ENCODE data around the gene ABCG1. TPM values are rescaled to one million over a fixed set of nuclear protein-coding genes. Genes with fewer than 3 reads are reported as not detected.

ABCG1 gene
- total RNA-seq, 2 experiments from 2014 or later, result 22.2 to 24.6 TPM

DNA sequence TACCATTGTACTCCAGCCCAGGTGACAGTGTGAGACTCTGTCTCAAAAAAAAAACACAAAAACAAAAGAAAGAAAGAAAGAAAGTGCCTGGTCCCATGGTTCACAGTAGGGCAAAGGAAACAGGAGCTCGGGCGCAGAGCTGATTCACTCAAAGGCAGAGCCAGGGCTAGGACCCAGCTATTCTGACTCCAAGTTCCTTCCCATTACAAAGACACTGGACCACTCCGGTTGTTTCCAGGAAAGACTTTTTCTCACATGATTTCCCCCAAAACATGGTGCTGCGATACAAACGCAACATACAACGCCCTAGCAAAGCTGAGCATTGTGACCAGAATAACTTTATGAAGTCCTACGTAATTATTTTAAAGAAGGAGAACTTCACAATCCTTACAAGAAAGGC is 10.7 kb downstream of the ABCG1 start:
- peaks cover 87% of the 10 kb centered on the region for H3K4me1 Mint-ChIP-seq (ENCODE audit: low read depth)
- POLR2A ChIA-PET, result interaction anchor here (2.8 kb wide), 1 partner anchor 8 kb away, joined by 28 read pairs; no protein-coding TSS in a partner anchor
- no peaks in the 10 kb centered on the region for H3K9me3 Mint-ChIP-seq
- peak overlapping the region; percentile 38 for H3K27ac Mint-ChIP-seq
- H3K36me3 Mint-ChIP-seq, result peaks cover 25% of the 10 kb centered on the region
- H3K4me3 Mint-ChIP-seq, result no peak overlapping the region
- H3K27me3 Mint-ChIP-seq, result no peaks in the 10 kb centered on the region
- CTCF ChIA-PET, result interaction anchor here (1.2 to 3.4 kb wide), 3 partner anchors 8 to 84 kb away, joined by 3 to 13 read pairs (median 8); partner anchors contain the start of gene ABCG1
- intact Hi-C loops (cut with micrococcal nuclease), result loop anchor here (2.0 to 5.0 kb wide), 2 partner anchors 65 to 663 kb away; partner anchors contain the start of gene NDUFV3
- no peak for DNase-seq

DNA sequence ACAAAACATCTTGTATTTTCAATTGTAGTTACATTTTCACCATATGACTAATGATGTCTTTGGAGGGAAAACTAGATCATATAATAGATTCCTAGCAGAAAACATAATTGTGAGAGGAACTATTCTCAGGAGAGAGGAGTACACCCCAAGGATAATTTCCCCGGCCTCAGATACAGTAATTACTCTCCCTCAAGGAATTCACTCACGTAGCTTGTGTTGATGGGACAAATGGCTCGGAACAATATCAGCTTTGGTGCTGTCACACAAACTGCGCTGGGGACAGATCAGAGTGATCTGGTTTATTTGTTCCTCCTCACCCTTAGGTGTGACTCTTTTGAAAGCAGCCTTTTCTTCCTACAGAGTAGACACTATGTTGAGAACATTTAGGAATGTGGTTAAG is 11.2 kb downstream of the ABCG1 start:
- Mint-ChIP-seq H3K27me3 (no peaks in the 10 kb centered on the region), H3K4me1 (ENCODE audit: low read depth) (peaks cover 89% of the 10 kb centered on the region), H3K9me3 (no peaks in the 10 kb centered on the region), H3K36me3 (peaks cover 25% of the 10 kb centered on the region), H3K4me3 (no peak overlapping the region), H3K27ac (no peak overlapping the region)
- intact Hi-C loops (cut with micrococcal nuclease), result loop anchor here (5.0 kb wide), 1 partner anchor 662 kb away; the partner anchor contains the start of gene NDUFV3
- no peak for DNase-seq
- ChIA-PET CTCF (interaction anchor here (1.2 to 3.4 kb wide), 3 partner anchors 8 to 85 kb away, joined by 3 to 13 read pairs (median 8); partner anchors contain the start of gene ABCG1), POLR2A (interaction anchor here (2.8 kb wide), 1 partner anchor 7 kb away, joined by 28 read pairs; no protein-coding TSS in a partner anchor)

DNA sequence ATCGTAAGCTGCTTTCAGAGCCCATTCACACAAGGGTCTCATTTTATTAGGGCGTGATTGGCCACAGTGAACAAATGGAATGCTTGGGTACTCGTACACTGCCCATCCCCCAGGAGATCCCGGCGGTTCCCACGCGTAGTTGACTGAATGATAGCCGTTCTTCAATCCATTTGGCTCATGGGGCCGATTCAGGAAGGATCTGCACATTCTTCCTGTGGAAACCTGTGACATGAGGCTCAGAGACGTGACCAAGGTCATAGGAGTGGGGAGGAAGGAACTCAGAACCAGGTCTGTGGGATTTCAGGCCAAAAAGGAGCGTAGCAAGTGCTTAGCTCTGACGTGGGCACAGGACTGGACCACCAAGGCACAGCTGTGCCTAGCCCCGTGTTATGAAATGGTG is 11.7 kb downstream of the ABCG1 start:
- intact Hi-C loops (cut with micrococcal nuclease), result loop anchor here (5.0 kb wide), 1 partner anchor 662 kb away; the partner anchor contains the start of gene NDUFV3
- DNase-seq, result no peak
- no peaks in the 10 kb centered on the region for H3K9me3 Mint-ChIP-seq
- H3K4me1 Mint-ChIP-seq (ENCODE audit: low read depth), result peaks cover 91% of the 10 kb centered on the region
- POLR2A ChIA-PET, result no interaction called here
- no peak overlapping the region for H3K27ac Mint-ChIP-seq
- CTCF ChIA-PET, result interaction anchor here (0.7 to 3.4 kb wide), 4 partner anchors 7 to 85 kb away, joined by 3 to 13 read pairs (median 6); partner anchors contain the start of gene ABCG1
- H3K36me3 Mint-ChIP-seq, result peaks cover 22% of the 10 kb centered on the region
- no peaks in the 10 kb centered on the region for H3K27me3 Mint-ChIP-seq
- H3K4me3 Mint-ChIP-seq, result no peak overlapping the region

DNA sequence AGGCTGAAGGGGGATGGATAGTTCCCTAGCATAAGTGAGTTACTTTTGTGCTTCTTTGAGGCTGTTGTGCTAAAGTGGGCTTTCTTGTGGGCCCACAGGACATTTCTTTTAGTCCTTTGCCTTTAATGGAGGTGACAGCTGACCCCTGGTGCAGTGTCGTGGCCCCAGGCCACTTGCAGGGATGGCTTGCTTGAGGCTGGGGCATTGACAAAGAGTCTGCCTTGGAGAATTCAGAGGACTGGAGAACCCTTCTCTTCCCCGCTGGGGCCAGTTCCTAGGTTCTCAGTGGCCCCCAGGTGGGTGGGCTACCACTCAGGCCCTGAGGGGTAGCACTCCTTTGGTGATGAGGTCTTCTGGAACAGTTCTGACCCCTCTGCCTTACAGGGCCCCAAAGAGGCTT is 12.8 kb downstream of the ABCG1 start:
- Mint-ChIP-seq H3K36me3 (peaks cover 16% of the 10 kb centered on the region), H3K4me1 (ENCODE audit: low read depth) (peaks cover 93% of the 10 kb centered on the region), H3K27ac (peak overlapping the region; percentile 96), H3K27me3 (no peaks in the 10 kb centered on the region), H3K4me3 (no peak overlapping the region), H3K9me3 (no peaks in the 10 kb centered on the region)
- intact Hi-C loops (cut with micrococcal nuclease), result loop anchor here (5.0 kb wide), 1 partner anchor 661 kb away; the partner anchor contains the start of gene NDUFV3
- no peak for DNase-seq
- ChIA-PET CTCF (no interaction called here), POLR2A (no interaction called here)

DNA sequence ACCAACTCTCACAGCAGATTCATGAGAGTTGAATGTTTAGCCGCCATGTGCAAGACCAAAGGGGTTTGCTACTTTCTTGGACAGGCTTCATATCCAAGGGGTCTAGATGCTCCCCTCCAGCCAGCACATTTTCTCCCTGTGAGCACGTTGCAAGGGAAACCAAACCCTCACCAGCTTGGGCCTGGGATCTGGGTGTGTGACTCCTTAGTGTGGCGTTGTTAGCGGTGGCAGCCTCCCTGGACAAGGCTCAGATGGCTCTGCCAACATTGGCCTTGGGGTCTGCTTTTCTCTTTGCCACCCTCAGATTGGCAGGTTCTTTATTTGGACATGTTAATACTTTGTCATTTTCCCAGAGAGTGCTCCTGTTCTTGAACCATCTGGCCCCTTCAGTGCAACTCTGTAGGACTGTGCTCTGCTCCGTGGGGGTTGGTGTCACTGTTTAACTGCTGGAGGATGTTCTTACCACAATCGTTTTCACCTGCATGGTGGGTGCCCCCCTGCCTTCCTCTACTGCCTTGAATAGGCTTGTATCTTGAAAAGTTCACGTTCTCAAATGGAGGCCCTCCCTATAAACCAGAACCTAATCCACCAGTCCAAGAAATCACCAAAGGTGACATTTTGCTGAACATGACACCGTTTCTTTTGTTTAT is 13.4 kb downstream of the ABCG1 start:
- H3K27me3 Mint-ChIP-seq, result no peaks in the 10 kb centered on the region
- no peaks in the 10 kb centered on the region for H3K9me3 Mint-ChIP-seq
- ChIA-PET CTCF (interaction anchor here (0.9 to 2.4 kb wide), 3 partner anchors 12 to 67 kb away, joined by 3 to 33 read pairs (median 5); partner anchors contain the start of gene ABCG1), POLR2A (interaction anchor here (2.2 to 8.0 kb wide), 2 partner anchors 12 to 43 kb away, joined by 9 to 121 read pairs; partner anchors contain the start of gene ABCG1)
- peak; percentile 36 for DNase-seq
- peak overlapping the region; percentile 96 for H3K27ac Mint-ChIP-seq
- H3K4me1 Mint-ChIP-seq (ENCODE audit: low read depth), result peaks cover 93% of the 10 kb centered on the region
- intact Hi-C loops (cut with micrococcal nuclease), result loop anchor here (5.0 kb wide), 1 partner anchor 660 kb away; the partner anchor contains the start of gene NDUFV3
- peaks cover 10% of the 10 kb centered on the region for H3K36me3 Mint-ChIP-seq
- no peak overlapping the region for H3K4me3 Mint-ChIP-seq

DNA sequence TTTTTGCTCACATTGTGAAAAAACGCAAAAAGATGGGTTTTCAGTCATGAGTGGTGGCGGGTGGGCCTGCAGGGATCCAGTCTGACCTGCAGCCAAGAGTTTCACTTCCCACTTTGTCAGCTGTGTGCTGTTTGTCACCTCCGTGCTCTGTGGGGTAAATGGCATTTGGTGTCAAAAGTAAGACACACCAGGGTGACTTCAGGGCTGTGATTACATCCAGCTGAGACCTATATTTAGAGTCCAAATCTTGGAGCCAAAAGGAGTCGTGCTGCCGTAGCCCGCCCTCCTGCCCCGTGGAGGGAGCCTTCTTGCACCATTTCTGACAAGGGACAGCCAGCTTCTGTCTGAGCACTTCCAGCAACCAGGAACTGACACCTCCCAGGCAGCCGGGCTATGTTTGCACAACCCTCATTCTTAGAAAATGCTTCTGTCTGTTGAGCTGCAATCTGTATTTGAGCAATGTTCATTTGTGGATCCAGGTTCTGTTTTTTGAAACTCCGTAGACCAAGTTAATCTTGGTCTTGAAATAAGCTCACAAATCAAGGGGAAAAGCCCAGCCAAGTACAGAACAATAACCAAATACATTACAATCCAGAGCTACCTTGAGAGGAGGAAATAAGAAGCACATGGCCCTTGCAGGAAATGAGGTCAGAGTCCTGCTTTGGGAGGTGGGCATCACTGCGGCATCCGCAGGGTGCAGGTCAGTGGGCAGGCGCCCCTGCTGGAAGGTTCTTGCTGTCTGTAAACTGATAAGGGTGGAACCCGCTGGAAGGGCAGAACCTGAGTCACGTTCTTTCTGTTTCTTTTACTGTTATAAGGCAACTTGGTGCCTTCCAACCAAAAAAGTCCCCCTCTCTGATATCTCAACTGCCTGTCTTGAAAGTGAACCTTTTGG is 14.4 kb downstream of the ABCG1 start:
- Mint-ChIP-seq H3K4me3 (peak overlapping the region; percentile 74), H3K9me3 (no peaks in the 10 kb centered on the region), H3K27me3 (no peaks in the 10 kb centered on the region), H3K27ac (peak overlapping the region; percentile 96), H3K36me3 (peaks cover 5% of the 10 kb centered on the region), H3K4me1 (ENCODE audit: low read depth) (peaks cover 94% of the 10 kb centered on the region)
- intact Hi-C loops (cut with micrococcal nuclease), result loop anchor here (1.0 to 5.0 kb wide), 4 partner anchors 13 to 659 kb away; partner anchors contain the start of gene NDUFV3
- ChIA-PET POLR2A (interaction anchor here (1.0 to 8.0 kb wide), 6 partner anchors 8 to 180 kb away, joined by 3 to 121 read pairs (median 7); partner anchors contain the start of gene ABCG1), CTCF (interaction anchor here (0.6 to 2.4 kb wide), 9 partner anchors 13 to 231 kb away, joined by 3 to 33 read pairs (median 4); partner anchors contain the start of gene ABCG1)
- peak; percentile 94 for DNase-seq

DNA sequence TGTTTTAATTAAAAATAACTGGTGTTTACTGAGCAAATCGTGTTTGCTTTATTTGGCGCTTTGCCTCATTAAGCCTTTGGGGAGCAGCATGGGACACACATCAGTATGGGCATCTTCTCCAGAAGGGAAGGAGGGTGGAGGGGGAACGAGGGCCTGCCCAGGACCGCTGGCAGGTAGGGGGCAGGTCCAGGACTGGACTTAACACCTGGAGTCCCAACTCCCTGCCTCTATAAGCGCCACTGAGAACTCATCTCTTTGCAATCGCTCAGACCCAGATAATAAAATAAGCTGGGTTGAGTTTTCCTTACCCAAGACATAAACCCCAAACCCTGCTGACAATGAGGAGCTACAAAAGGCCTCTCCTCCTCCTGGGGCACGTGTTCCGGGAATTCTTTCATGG is 15.1 kb downstream of the ABCG1 start:
- Mint-ChIP-seq H3K27me3 (no peaks in the 10 kb centered on the region), H3K9me3 (no peaks in the 10 kb centered on the region), H3K36me3 (peaks cover 5% of the 10 kb centered on the region), H3K4me1 (ENCODE audit: low read depth) (peaks cover 94% of the 10 kb centered on the region), H3K4me3 (peak overlapping the region; percentile 74), H3K27ac (peak overlapping the region; percentile 96)
- CTCF ChIA-PET, result interaction anchor here (0.7 to 2.4 kb wide), 10 partner anchors 14 to 231 kb away, joined by 3 to 33 read pairs (median 4); partner anchors contain the start of gene ABCG1
- POLR2A ChIA-PET, result interaction anchor here (0.9 to 8.0 kb wide), 8 partner anchors 9 to 293 kb away, joined by 3 to 121 read pairs (median 5); partner anchors contain the start of genes ABCG1 and UBASH3A
- DNase-seq, result no peak
- intact Hi-C loops (cut with micrococcal nuclease), result loop anchor here (5.0 kb wide), 1 partner anchor 658 kb away; the partner anchor contains the start of gene NDUFV3

DNA sequence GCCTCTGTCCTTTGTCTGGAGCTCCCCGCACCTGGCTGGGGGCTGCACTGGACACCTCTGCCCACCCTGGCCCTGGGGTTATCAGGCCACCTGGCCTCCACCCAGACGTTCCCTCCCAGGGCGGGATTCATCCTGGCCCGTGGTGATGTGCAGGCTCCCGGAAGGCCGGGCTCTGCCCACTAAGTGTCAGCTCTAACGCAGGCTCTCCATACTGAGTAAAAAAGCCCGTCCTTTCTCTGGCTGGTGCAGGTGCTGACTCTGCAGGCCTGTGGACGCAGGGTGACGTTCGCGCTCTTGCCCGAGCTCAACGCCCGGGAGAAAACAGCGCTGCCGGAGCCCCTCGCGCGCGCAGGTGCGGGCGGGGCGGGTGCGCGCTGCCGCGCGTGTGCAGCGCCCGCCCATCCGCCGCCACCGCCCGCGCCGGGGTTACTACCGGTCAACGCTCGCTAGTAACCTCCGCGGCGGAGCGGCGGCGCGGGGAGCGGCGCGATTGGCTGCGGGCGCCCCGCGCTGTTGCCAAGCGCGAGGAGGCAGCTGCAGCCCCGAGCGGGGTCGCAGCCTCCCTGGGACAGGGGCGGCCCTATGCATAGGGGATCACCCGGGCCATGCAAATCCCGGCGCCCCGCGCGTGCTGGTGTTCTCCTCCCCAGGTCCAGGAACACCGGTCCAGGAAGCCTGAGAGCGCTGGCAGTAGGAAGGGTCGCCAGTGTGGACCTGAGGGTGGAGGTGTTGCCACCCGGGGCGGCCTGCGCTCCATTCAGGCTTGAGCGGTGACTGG is 15.7 kb downstream of the ABCG1 start:
- Mint-ChIP-seq H3K36me3 (peaks cover 5% of the 10 kb centered on the region), H3K27ac (peak overlapping the region; percentile 96), H3K9me3 (no peaks in the 10 kb centered on the region), H3K4me1 (ENCODE audit: low read depth) (peaks cover 89% of the 10 kb centered on the region), H3K27me3 (no peaks in the 10 kb centered on the region), H3K4me3 (peak overlapping the region; percentile 74)
- ChIA-PET POLR2A (interaction anchor here (0.9 to 8.0 kb wide), 7 partner anchors 10 to 292 kb away, joined by 3 to 121 read pairs (median 5); partner anchors contain the start of genes ABCG1 and UBASH3A), CTCF (interaction anchor here (0.7 to 2.4 kb wide), 7 partner anchors 14 to 232 kb away, joined by 4 to 33 read pairs (median 5); partner anchors contain the start of gene ABCG1)
- DNase-seq, result peak; percentile 88
- intact Hi-C loops (cut with micrococcal nuclease), result loop anchor here (5.0 kb wide), 4 partner anchors 168 to 658 kb away; partner anchors contain the start of genes NDUFV3 and UBASH3A

DNA sequence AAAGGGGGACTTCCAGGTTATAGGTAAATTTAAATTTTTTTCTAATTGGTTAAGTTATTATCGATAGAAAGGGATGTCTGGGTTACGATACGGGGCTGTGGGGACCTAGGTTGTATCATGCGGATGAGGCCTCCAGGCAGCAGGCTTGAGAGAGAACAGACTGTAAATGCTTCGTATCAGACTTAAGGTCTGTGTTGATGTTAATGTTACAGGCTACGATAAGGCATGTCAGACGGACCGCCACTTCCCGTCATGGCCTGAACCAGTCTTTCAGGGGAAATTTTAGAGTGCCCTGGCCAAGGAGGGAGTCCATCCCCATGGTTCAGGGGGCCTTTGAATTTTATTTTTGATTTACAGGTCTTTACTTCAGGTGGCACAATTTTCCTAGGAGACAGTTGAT is 16.7 kb downstream of the ABCG1 start:
- peaks cover 83% of the 10 kb centered on the region for H3K4me1 Mint-ChIP-seq (ENCODE audit: low read depth)
- ChIA-PET CTCF (interaction anchor here (1.1 to 3.8 kb wide), 3 partner anchors 15 to 70 kb away, joined by 5 to 19 read pairs (median 8); no protein-coding TSS in a partner anchor), POLR2A (interaction anchor here (1.0 to 8.0 kb wide), 3 partner anchors 11 to 169 kb away, joined by 4 to 121 read pairs (median 15); partner anchors contain the start of gene ABCG1)
- H3K27ac Mint-ChIP-seq, result peak overlapping the region; percentile 80
- peaks cover 3% of the 10 kb centered on the region for H3K36me3 Mint-ChIP-seq
- H3K27me3 Mint-ChIP-seq, result no peaks in the 10 kb centered on the region
- intact Hi-C loops (cut with micrococcal nuclease), result loop anchor here (5.0 kb wide), 3 partner anchors 167 to 233 kb away; partner anchors contain the start of gene UBASH3A
- H3K4me3 Mint-ChIP-seq, result peak overlapping the region; percentile 67
- no peaks in the 10 kb centered on the region for H3K9me3 Mint-ChIP-seq
- DNase-seq, result no peak

DNA sequence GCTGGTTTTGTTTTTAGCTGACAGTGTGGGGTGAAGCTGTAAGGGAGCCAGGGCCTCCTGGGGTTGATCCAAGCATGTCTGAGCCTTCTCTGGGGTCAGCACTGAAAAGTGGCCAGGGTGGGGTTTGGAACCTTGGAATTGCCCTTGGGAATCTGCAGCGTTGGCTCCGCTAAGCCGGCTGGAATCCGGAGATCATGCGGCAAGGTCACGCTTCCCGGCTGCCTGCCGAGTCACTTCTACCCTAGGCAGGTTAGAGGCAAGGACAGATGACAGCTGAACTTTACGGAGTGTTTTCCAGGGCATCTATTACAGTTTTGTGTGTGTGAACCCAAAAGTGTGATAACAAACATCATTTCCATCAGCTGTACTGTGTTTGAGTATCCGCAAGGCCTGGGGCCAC is 17.1 kb downstream of the ABCG1 start:
- CTCF ChIA-PET, result interaction anchor here (1.1 to 3.8 kb wide), 3 partner anchors 15 to 90 kb away, joined by 5 to 20 read pairs (median 19); no protein-coding TSS in a partner anchor
- Mint-ChIP-seq H3K9me3 (no peaks in the 10 kb centered on the region), H3K36me3 (peaks cover 3% of the 10 kb centered on the region), H3K4me3 (peak overlapping the region; percentile 67), H3K27me3 (no peaks in the 10 kb centered on the region), H3K27ac (peak overlapping the region; percentile 80), H3K4me1 (ENCODE audit: low read depth) (peaks cover 81% of the 10 kb centered on the region)
- intact Hi-C loops (cut with micrococcal nuclease), result loop anchor here (1.0 to 5.0 kb wide), 4 partner anchors 8 to 234 kb away; partner anchors contain the start of gene UBASH3A
- no peak for DNase-seq
- POLR2A ChIA-PET, result interaction anchor here (1.0 to 8.0 kb wide), 4 partner anchors 11 to 169 kb away, joined by 4 to 121 read pairs (median 10); partner anchors contain the start of gene ABCG1
